ENCODE data around the gene AGFG1.
A peak's percentile ranks its signal among the peaks of the same experiment; 100 is the strongest.

AGFG1 gene

GRCh38 chr2:227480528-227480927, 8.6 kb downstream of the AGFG1 start:
- peak overlapping the region; percentile 36 for H3K9ac ChIP-seq (ENCODE audit: low read depth, low read length)
- no peaks in the 10 kb centered on the region for H3K27me3 ChIP-seq (ENCODE audit: control insufficient read depth, insufficient read depth, low read length)
- no peaks in the 10 kb centered on the region for H3K36me3 ChIP-seq (ENCODE audit: insufficient read depth, low read length)
- no peak overlapping the region for H3K4me3 ChIP-seq (ENCODE audit: low read length)
- no peak overlapping the region for H3K4me2 ChIP-seq (ENCODE audit: low read length)
- no peaks in the 10 kb centered on the region for H3K9me3 ChIP-seq (replicated peaks; ENCODE audit: low read length)
- peaks cover 32% of the 10 kb centered on the region for H3K4me1 ChIP-seq (ENCODE audit: control insufficient read depth, insufficient read depth, low read length)

- Histone ChIP-seq H3K27me3 (ENCODE audit: control insufficient read depth, insufficient read depth, low read length) (no peaks in the 10 kb centered on the region), H3K9ac (ENCODE audit: low read depth, low read length) (no peak overlapping the region), H3K4me3 (ENCODE audit: low read length) (no peak overlapping the region), H3K36me3 (ENCODE audit: insufficient read depth, low read length) (no peaks in the 10 kb centered on the region), H3K4me2 (ENCODE audit: low read length) (no peak overlapping the region), H3K4me1 (ENCODE audit: control insufficient read depth, insufficient read depth, low read length) (peaks cover 27% of the 10 kb centered on the region), H3K9me3 (replicated peaks; ENCODE audit: low read length) (no peaks in the 10 kb centered on the region)
Observed at GRCh38 chr2:227482638-227483340, 10.8 kb downstream of the AGFG1 start.

GRCh38 chr2:227485429-227485828, 13.5 kb downstream of the AGFG1 start:
- Histone ChIP-seq H3K9ac (ENCODE audit: low read depth, low read length) (no peak overlapping the region), H3K4me3 (ENCODE audit: low read length) (no peak overlapping the region), H3K9me3 (replicated peaks; ENCODE audit: low read length) (no peaks in the 10 kb centered on the region), H3K4me1 (ENCODE audit: control insufficient read depth, insufficient read depth, low read length) (peaks cover 14% of the 10 kb centered on the region), H3K4me2 (ENCODE audit: low read length) (no peak overlapping the region), H3K36me3 (ENCODE audit: insufficient read depth, low read length) (no peaks in the 10 kb centered on the region), H3K27me3 (ENCODE audit: control insufficient read depth, insufficient read depth, low read length) (no peaks in the 10 kb centered on the region)

- H3K4me3 ChIP-seq (ENCODE audit: low read length), result no peak overlapping the region
Observed at GRCh38 chr2:227486688-227487087, 14.7 kb downstream of the AGFG1 start.

GRCh38 chr2:227488045-227488444, 16.1 kb downstream of the AGFG1 start:
- Histone ChIP-seq H3K9ac (ENCODE audit: low read depth, low read length) (no peak overlapping the region), H3K27me3 (ENCODE audit: control insufficient read depth, insufficient read depth, low read length) (no peaks in the 10 kb centered on the region), H3K4me3 (ENCODE audit: low read length) (no peak overlapping the region), H3K36me3 (ENCODE audit: insufficient read depth, low read length) (peaks cover under 1% of the 10 kb centered on the region), H3K4me2 (ENCODE audit: low read length) (no peak overlapping the region), H3K9me3 (replicated peaks; ENCODE audit: low read length) (no peaks in the 10 kb centered on the region), H3K4me1 (ENCODE audit: control insufficient read depth, insufficient read depth, low read length) (peaks cover 7% of the 10 kb centered on the region)

More at GRCh38 chr2:227486688-227487087, 14.7 kb downstream of the AGFG1 start:
- H3K9ac ChIP-seq (ENCODE audit: low read depth, low read length), result no peak overlapping the region
- no peak overlapping the region for H3K4me2 ChIP-seq (ENCODE audit: low read length)
- H3K4me1 ChIP-seq (ENCODE audit: control insufficient read depth, insufficient read depth, low read length), result peaks cover 14% of the 10 kb centered on the region
- H3K36me3 ChIP-seq (ENCODE audit: insufficient read depth, low read length), result no peaks in the 10 kb centered on the region
- H3K9me3 ChIP-seq (replicated peaks; ENCODE audit: low read length), result no peaks in the 10 kb centered on the region
- no peaks in the 10 kb centered on the region for H3K27me3 ChIP-seq (ENCODE audit: control insufficient read depth, insufficient read depth, low read length)

- H3K4me2 ChIP-seq (ENCODE audit: low read length), result no peak overlapping the region
- H3K9me3 ChIP-seq (replicated peaks; ENCODE audit: low read length), result no peaks in the 10 kb centered on the region
- peaks cover 14% of the 10 kb centered on the region for H3K36me3 ChIP-seq (ENCODE audit: insufficient read depth, low read length)
- H3K4me3 ChIP-seq (ENCODE audit: low read length), result no peak overlapping the region
- no peaks in the 10 kb centered on the region for H3K27me3 ChIP-seq (ENCODE audit: control insufficient read depth, insufficient read depth, low read length)
- no peak overlapping the region for H3K9ac ChIP-seq (ENCODE audit: low read depth, low read length)
- no peaks in the 10 kb centered on the region for H3K4me1 ChIP-seq (ENCODE audit: control insufficient read depth, insufficient read depth, low read length)
Observed at GRCh38 chr2:227491386-227491785, 19.4 kb downstream of the AGFG1 start.

- Histone ChIP-seq H3K36me3 (ENCODE audit: insufficient read depth, low read length) (peaks cover 18% of the 10 kb centered on the region), H3K9me3 (replicated peaks; ENCODE audit: low read length) (no peaks in the 10 kb centered on the region), H3K4me2 (ENCODE audit: low read length) (no peak overlapping the region), H3K9ac (ENCODE audit: low read depth, low read length) (no peak overlapping the region), H3K4me3 (ENCODE audit: low read length) (no peak overlapping the region), H3K4me1 (ENCODE audit: control insufficient read depth, insufficient read depth, low read length) (no peaks in the 10 kb centered on the region), H3K27me3 (ENCODE audit: control insufficient read depth, insufficient read depth, low read length) (no peaks in the 10 kb centered on the region)
Observed at GRCh38 chr2:227493524-227493923, 21.6 kb downstream of the AGFG1 start.

- Histone ChIP-seq H3K9me3 (replicated peaks; ENCODE audit: low read length) (no peaks in the 10 kb centered on the region), H3K9ac (ENCODE audit: low read depth, low read length) (no peak overlapping the region)
Observed at GRCh38 chr2:227497158-227497557, 25.2 kb downstream of the AGFG1 start.

GRCh38 chr2:227499627-227500300, 27.8 kb downstream of the AGFG1 start:
- Histone ChIP-seq H3K4me2 (ENCODE audit: low read length) (no peak overlapping the region), H3K9ac (ENCODE audit: low read depth, low read length) (no peak overlapping the region), H3K27me3 (ENCODE audit: control insufficient read depth, insufficient read depth, low read length) (no peaks in the 10 kb centered on the region), H3K4me1 (ENCODE audit: control insufficient read depth, insufficient read depth, low read length) (peaks cover 18% of the 10 kb centered on the region), H3K36me3 (ENCODE audit: insufficient read depth, low read length) (peaks cover 5% of the 10 kb centered on the region), H3K4me3 (ENCODE audit: low read length) (no peak overlapping the region), H3K9me3 (replicated peaks; ENCODE audit: low read length) (no peaks in the 10 kb centered on the region)

More at GRCh38 chr2:227497158-227497557, 25.2 kb downstream of the AGFG1 start:
- H3K27me3 ChIP-seq (ENCODE audit: control insufficient read depth, insufficient read depth, low read length), result no peaks in the 10 kb centered on the region
- no peaks in the 10 kb centered on the region for H3K4me1 ChIP-seq (ENCODE audit: control insufficient read depth, insufficient read depth, low read length)
- no peak overlapping the region for H3K4me2 ChIP-seq (ENCODE audit: low read length)
- H3K36me3 ChIP-seq (ENCODE audit: insufficient read depth, low read length), result peaks cover 18% of the 10 kb centered on the region
- no peak overlapping the region for H3K4me3 ChIP-seq (ENCODE audit: low read length)

- Histone ChIP-seq H3K36me3 (ENCODE audit: insufficient read depth, low read length) (peaks cover 4% of the 10 kb centered on the region), H3K4me2 (ENCODE audit: low read length) (no peak overlapping the region), H3K9me3 (replicated peaks; ENCODE audit: low read length) (no peaks in the 10 kb centered on the region), H3K4me1 (ENCODE audit: control insufficient read depth, insufficient read depth, low read length) (peaks cover 23% of the 10 kb centered on the region), H3K9ac (ENCODE audit: low read depth, low read length) (no peak overlapping the region), H3K27me3 (ENCODE audit: control insufficient read depth, insufficient read depth, low read length) (no peaks in the 10 kb centered on the region), H3K4me3 (ENCODE audit: low read length) (no peak overlapping the region)
Observed at GRCh38 chr2:227500301-227500630, 28.3 kb downstream of the AGFG1 start.

GRCh38 chr2:227503433-227504406, 31.8 kb downstream of the AGFG1 start:
- peak overlapping the region; percentile 0 for H3K4me2 ChIP-seq (ENCODE audit: low read length)
- H3K4me3 ChIP-seq (ENCODE audit: low read length), result no peak overlapping the region
- H3K9me3 ChIP-seq (replicated peaks; ENCODE audit: low read length), result no peaks in the 10 kb centered on the region
- no peak overlapping the region for H3K9ac ChIP-seq (ENCODE audit: low read depth, low read length)
- H3K36me3 ChIP-seq (ENCODE audit: insufficient read depth, low read length), result no peaks in the 10 kb centered on the region
- peaks cover 24% of the 10 kb centered on the region for H3K4me1 ChIP-seq (ENCODE audit: control insufficient read depth, insufficient read depth, low read length)
- H3K27me3 ChIP-seq (ENCODE audit: control insufficient read depth, insufficient read depth, low read length), result no peaks in the 10 kb centered on the region
